ENCODE data around the gene SPRY2.

SPRY2 gene

DNA sequence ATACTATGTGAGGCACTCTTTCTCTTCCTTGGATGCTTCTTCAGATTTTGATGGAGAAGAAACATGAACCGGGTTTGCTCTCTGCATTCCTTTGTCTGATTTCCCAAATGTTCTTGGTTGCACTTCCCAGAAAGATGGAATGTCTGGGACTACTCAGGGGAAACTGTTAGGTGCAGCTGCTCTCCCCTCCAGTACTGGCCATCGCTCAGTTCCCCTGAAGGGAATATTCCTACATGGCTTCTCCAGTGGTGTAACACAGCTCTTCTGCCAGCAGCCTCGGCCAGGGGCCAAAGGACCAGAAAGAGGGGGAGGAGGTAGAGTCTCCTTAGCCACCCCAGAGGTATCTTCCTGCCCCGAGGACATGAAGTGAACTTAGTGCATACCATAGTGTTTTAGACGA, 33.5 kb upstream of the SPRY2 start:
- ATAC-seq, result no peak
- TF ChIP-seq, protein P1, sequence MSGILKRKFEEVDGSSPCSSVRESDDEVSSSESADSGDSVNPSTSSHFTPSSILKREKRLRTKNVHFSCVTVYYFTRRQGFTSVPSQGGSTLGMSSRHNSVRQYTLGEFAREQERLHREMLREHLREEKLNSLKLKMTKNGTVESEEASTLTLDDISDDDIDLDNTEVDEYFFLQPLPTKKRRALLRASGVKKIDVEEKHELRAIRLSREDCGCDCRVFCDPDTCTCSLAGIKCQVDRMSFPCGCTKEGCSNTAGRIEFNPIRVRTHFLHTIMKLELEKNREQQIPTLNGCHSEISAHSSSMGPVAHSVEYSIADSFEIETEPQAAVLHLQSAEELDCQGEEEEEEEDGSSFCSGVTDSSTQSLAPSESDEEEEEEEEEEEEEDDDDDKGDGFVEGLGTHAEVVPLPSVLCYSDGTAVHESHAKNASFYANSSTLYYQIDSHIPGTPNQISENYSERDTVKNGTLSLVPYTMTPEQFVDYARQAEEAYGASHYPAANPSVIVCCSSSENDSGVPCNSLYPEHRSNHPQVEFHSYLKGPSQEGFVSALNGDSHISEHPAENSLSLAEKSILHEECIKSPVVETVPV (CRISPR knock-in tag; IDR thresholded peaks at IDR 0.05), result no peak
- TF ChIP-seq ISL1 (CRISPR knock-in tag; IDR thresholded peaks at IDR 0.05) (no peak), OSR1 (CRISPR knock-in tag; IDR thresholded peaks at IDR 0.05) (no peak), ARNTL (CRISPR knock-in tag; IDR thresholded peaks at IDR 0.05; ENCODE audit: borderline replicate concordance, low read depth) (no peak), ZNF70 (CRISPR knock-in tag; IDR thresholded peaks at IDR 0.05) (no peak)
- TF ChIP-seq, protein P2, sequence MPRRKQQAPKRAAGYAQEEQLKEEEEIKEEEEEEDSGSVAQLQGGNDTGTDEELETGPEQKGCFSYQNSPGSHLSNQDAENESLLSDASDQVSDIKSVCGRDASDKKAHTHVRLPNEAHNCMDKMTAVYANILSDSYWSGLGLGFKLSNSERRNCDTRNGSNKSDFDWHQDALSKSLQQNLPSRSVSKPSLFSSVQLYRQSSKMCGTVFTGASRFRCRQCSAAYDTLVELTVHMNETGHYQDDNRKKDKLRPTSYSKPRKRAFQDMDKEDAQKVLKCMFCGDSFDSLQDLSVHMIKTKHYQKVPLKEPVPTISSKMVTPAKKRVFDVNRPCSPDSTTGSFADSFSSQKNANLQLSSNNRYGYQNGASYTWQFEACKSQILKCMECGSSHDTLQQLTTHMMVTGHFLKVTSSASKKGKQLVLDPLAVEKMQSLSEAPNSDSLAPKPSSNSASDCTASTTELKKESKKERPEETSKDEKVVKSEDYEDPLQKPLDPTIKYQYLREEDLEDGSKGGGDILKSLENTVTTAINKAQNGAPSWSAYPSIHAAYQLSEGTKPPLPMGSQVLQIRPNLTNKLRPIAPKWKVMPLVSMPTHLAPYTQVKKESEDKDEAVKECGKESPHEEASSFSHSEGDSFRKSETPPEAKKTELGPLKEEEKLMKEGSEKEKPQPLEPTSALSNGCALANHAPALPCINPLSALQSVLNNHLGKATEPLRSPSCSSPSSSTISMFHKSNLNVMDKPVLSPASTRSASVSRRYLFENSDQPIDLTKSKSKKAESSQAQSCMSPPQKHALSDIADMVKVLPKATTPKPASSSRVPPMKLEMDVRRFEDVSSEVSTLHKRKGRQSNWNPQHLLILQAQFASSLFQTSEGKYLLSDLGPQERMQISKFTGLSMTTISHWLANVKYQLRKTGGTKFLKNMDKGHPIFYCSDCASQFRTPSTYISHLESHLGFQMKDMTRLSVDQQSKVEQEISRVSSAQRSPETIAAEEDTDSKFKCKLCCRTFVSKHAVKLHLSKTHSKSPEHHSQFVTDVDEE (CRISPR knock-in tag; IDR thresholded peaks at IDR 0.05), result no peak

DNA sequence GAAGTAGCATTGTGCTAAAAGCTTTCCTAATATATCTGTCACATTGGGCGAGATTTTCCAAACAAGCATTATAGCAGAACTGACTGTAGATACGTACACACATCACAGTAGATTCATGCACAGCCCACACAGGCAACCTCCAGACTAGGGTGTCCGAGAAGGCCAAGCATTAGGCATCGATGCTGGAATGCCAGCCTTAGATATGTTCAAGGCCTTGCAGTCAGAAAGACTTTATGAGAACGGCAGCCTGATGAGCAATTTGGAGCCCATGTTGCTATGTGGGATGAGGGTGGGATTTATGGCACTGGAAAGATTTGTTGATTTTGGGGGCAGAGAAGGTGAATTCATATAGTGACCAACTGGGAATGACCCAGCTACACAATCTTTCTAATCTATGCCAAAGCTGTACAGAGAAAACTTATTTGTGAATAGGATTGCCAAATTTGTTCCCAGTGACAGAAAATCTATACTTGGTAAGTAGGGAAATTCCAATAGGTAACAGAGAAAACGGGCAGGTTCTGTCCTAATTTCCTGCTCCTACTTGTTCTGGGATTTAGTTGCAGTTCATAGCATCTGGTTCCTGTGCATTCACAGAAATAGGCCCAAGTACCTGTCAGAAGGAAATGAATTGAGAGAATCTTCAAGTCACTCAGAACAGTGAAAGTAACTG, 31.0 kb upstream of the SPRY2 start:
- ATAC-seq, result no peak
- TF ChIP-seq BACH2 (CRISPR knock-in tag; IDR thresholded peaks at IDR 0.05; ENCODE audit: borderline replicate concordance) (no peak), TOX (CRISPR knock-in tag; IDR thresholded peaks at IDR 0.05; ENCODE audit: borderline replicate concordance) (no peak), ZFP3 (CRISPR knock-in tag; IDR thresholded peaks at IDR 0.05) (no peak), ZNF565 (CRISPR knock-in tag; conservative IDR thresholded peaks at IDR 0.05; ENCODE audit: low read depth) (no peak), ESRRG (CRISPR knock-in tag; IDR thresholded peaks at IDR 0.05) (no peak)
- TF ChIP-seq, protein P3, sequence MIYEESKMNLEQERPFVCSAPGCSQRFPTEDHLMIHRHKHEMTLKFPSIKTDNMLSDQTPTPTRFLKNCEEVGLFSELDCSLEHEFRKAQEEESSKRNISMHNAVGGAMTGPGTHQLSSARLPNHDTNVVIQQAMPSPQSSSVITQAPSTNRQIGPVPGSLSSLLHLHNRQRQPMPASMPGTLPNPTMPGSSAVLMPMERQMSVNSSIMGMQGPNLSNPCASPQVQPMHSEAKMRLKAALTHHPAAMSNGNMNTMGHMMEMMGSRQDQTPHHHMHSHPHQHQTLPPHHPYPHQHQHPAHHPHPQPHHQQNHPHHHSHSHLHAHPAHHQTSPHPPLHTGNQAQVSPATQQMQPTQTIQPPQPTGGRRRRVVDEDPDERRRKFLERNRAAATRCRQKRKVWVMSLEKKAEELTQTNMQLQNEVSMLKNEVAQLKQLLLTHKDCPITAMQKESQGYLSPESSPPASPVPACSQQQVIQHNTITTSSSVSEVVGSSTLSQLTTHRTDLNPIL (CRISPR knock-in tag; IDR thresholded peaks at IDR 0.05; ENCODE audit: low read depth), result no peak

DNA sequence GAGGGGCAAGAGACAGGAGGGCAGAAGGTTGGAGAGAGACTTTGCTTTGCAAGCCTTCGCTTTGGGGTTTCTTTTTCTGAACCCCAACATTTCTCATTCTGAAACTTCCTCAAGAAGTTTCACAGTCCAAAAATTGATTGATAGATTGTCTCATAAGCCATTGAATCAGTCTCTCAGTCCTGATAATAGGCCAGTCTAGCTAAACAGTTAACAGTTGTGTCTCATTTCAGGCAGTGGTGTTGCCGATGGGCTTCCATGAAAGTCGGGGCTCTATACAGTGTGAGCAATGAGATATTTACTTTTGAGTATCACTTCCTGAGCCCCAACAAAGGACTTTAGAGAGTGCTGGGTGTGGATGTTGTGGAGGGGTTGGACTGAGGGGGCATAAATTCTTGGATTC, 26.5 kb upstream of the SPRY2 start:
- ATAC-seq, result no peak
- no peak for TF ChIP-seq BACH2 (CRISPR knock-in tag; IDR thresholded peaks at IDR 0.05; ENCODE audit: borderline replicate concordance)
- TF ChIP-seq, protein P2 (CRISPR knock-in tag; IDR thresholded peaks at IDR 0.05), result no peak

DNA sequence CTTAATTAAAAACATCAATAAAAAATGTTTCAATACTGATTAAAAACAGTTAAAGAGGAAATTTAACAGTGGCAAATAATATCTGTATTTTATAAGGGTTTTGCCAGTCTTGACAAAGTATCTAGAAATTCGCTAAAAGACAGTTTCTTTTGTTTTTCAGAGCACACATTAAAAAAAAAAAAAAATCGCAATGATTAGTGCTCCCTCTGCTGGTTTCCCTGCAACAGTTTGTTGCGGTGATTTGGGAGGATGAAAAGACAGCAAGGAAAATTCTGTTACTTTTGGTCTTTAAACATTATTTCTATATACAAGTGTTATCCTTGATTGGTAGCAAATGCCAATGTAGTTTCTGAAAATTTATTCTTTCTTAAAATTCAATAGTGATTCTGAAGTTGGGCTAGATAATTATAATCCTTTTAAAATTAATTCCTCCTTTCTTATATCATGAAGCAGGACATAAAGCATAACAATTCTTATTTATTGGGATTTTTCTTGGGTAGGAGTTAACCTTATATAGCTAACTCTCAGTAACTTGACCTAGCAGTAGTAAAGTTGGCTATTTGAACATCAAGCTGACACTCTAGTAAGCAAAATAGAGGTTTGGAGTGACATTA, 23.1 kb upstream of the SPRY2 start:
- peak; percentile 46; the same call in 2 of the 3 replicates for ATAC-seq
- TF ChIP-seq, protein P3 (CRISPR knock-in tag; IDR thresholded peaks at IDR 0.05; ENCODE audit: low read depth), result no peak
- no peak for TF ChIP-seq ZFP3 (CRISPR knock-in tag; IDR thresholded peaks at IDR 0.05)

DNA sequence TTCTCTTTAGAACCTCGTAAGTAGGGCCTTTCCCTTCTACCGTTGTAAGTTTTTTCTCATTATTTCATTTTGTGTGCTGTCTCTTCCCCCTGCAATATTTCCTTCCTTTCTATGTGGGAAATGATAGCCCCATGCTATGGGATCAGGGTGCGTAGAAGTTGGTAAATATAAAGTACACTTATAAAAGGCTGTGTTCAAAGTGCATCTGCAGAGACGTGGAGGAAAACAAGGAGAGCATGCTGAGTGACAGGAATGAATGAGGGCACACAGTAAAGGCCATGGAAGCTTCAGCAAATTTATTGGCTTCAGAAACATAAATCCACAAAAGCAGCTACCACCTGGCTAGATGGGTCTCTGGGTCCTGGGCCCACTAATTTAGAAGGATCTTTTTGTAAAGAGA, 21.6 kb upstream of the SPRY2 start:
- no peak for ATAC-seq
- TF ChIP-seq BACH2 (CRISPR knock-in tag; IDR thresholded peaks at IDR 0.05; ENCODE audit: borderline replicate concordance) (no peak), PPARA (CRISPR knock-in tag; IDR thresholded peaks at IDR 0.05; ENCODE audit: borderline replicate concordance) (no peak), ZC3H10 (CRISPR knock-in tag; IDR thresholded peaks at IDR 0.05) (no peak), ESRRG (CRISPR knock-in tag; IDR thresholded peaks at IDR 0.05) (no peak), ARNTL (CRISPR knock-in tag; IDR thresholded peaks at IDR 0.05; ENCODE audit: borderline replicate concordance, low read depth) (no peak), ZFP30 (CRISPR knock-in tag; IDR thresholded peaks at IDR 0.05) (no peak), ISL1 (CRISPR knock-in tag; IDR thresholded peaks at IDR 0.05) (no peak), GLIS3 (CRISPR knock-in tag; IDR thresholded peaks at IDR 0.05) (no peak), CSDC2 (CRISPR knock-in tag; IDR thresholded peaks at IDR 0.05) (no peak), ZNF70 (CRISPR knock-in tag; IDR thresholded peaks at IDR 0.05) (no peak), SNAI2 (CRISPR knock-in tag; IDR thresholded peaks at IDR 0.05) (no peak), ZFP3 (CRISPR knock-in tag; IDR thresholded peaks at IDR 0.05) (no peak), TOX (CRISPR knock-in tag; IDR thresholded peaks at IDR 0.05; ENCODE audit: borderline replicate concordance) (no peak)
- TF ChIP-seq, protein P4, sequence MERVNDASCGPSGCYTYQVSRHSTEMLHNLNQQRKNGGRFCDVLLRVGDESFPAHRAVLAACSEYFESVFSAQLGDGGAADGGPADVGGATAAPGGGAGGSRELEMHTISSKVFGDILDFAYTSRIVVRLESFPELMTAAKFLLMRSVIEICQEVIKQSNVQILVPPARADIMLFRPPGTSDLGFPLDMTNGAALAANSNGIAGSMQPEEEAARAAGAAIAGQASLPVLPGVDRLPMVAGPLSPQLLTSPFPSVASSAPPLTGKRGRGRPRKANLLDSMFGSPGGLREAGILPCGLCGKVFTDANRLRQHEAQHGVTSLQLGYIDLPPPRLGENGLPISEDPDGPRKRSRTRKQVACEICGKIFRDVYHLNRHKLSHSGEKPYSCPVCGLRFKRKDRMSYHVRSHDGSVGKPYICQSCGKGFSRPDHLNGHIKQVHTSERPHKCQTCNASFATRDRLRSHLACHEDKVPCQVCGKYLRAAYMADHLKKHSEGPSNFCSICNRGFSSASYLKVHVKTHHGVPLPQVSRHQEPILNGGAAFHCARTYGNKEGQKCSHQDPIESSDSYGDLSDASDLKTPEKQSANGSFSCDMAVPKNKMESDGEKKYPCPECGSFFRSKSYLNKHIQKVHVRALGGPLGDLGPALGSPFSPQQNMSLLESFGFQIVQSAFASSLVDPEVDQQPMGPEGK (CRISPR knock-in tag; IDR thresholded peaks at IDR 0.05; ENCODE audit: borderline replicate concordance), result no peak
- TF ChIP-seq, protein P1 (CRISPR knock-in tag; IDR thresholded peaks at IDR 0.05), result no peak
